SK-N-SH (cell line): Measurements from ENCODE around the gene SERINC1. TPM values are rescaled to one million over a fixed set of nuclear protein-coding genes. Genes with fewer than 3 reads are reported as not detected.

Experiments used
- CTCF ChIA-PET: fragments of 300-600, 350-600 bp; formaldehyde crosslinking; extraction: SDS; loops from one replicate; lab custom pipeline; 2021; lab: Yijun Ruan, JAX
- POLR2A ChIA-PET: fragments of 350-600 bp; sonication (Branson Sonifier 250); formaldehyde crosslinking; extraction: SDS; loops from one replicate; lab custom pipeline; 2020; ENCODE audit warnings: antibody characterized with exemption, inconsistent platforms; lab: Yijun Ruan, JAX
- DNase-seq: peaks from one replicate; pipeline ENCODE4 v3.0.0; 2012
- H2AFZ ChIP-seq: fragments of 200-600 bp; sonication (generic); 2 replicates; pipeline ENCODE4 v1.8.1; 2016; ENCODE audit warnings: antibody characterized with exemption, mild to moderate bottlenecking, low read depth
- H3F3A ChIP-seq: fragments of 200-600 bp; sonication (generic); replicated peaks from 2 replicates; pipeline ENCODE3; 2016; ENCODE audit warnings: antibody characterized with exemption, mild to moderate bottlenecking; ENCODE audit not compliant: insufficient read depth
- H3K27ac ChIP-seq, 2 experiments: fragments of 200-500 bp in 1 of 2; fragments of 200-600 bp in 1 of 2; sonication (Bioruptor generic) in 1 of 2; sonication (generic), shearing (Covaris generic) in 1 of 2; 2 replicates each; pipeline versions ENCODE4 v1.5.1 to v1.6.1; 2014 to 2016; ENCODE audit warnings: low read depth in 2 of 2, inconsistent platforms in 1 of 2, low read length in 1 of 2, mild to moderate bottlenecking in 1 of 2, mixed read lengths in 1 of 2
- H3K27me3 ChIP-seq: fragments of 200-600 bp; sonication (generic), shearing (Covaris generic); 2 replicates; pipeline ENCODE4 v1.6.1; 2016; ENCODE audit warnings: mixed run types; ENCODE audit not compliant: insufficient read depth
- H3K36me3 ChIP-seq, 2 experiments: fragments of 200-500 bp in 1 of 2; fragments of 200-600 bp in 1 of 2; sonication (Bioruptor generic) in 1 of 2; sonication (generic) in 1 of 2; replicated peaks in 1 of 2; 2 replicates each; pipeline versions ENCODE3 to v1.5.1; 2014 to 2016; ENCODE audit warnings: low read length in 1 of 2, mild to moderate bottlenecking in 1 of 2; ENCODE audit not compliant: insufficient read depth in 2 of 2, control insufficient read depth in 1 of 2
- H3K4me1 ChIP-seq, 2 experiments: fragments of 200-500 bp in 1 of 2; fragments of 200-600 bp in 1 of 2; sonication (Bioruptor generic) in 1 of 2; sonication (generic), shearing (Covaris generic) in 1 of 2; 2 replicates each; pipeline versions ENCODE4 v1.5.1 to v1.6.1; 2014 to 2016; ENCODE audit warnings: low read depth in 1 of 2, low read length in 1 of 2, mixed run types in 1 of 2; ENCODE audit not compliant: insufficient read depth in 2 of 2, control insufficient read depth in 1 of 2
- H3K4me2 ChIP-seq: fragments of 200-600 bp; sonication (generic), shearing (Covaris generic); 2 replicates; pipeline ENCODE4 v1.6.1; 2017; ENCODE audit warnings: mixed run types
- H3K4me3 ChIP-seq, 2 experiments: fragments of 200-500 bp in 1 of 2; fragments of 200-600 bp in 1 of 2; sonication (Bioruptor generic) in 1 of 2; sonication (generic), shearing (Covaris generic) in 1 of 2; 2 replicates each; pipeline versions ENCODE4 v1.5.1 to v1.8.1; 2014 to 2016; ENCODE audit warnings: low read depth in 2 of 2, inconsistent platforms in 1 of 2, low read length in 1 of 2, mild to moderate bottlenecking in 1 of 2, mixed read lengths in 1 of 2, moderate library complexity in 1 of 2
- H3K79me2 ChIP-seq: fragments of 200-600 bp; sonication (generic); 2 replicates; pipeline ENCODE4 v1.8.1; 2017; ENCODE audit warnings: mild to moderate bottlenecking; ENCODE audit not compliant: insufficient read depth
- H3K9ac ChIP-seq: fragments of 200-600 bp; sonication (generic); 2 replicates; pipeline ENCODE4 v1.6.1; 2017; ENCODE audit warnings: mixed run types
- H3K9me2 ChIP-seq: fragments of 200-600 bp; sonication (generic); 2 replicates; pipeline ENCODE4 v1.6.1; 2017; ENCODE audit warnings: mixed run types
- H3K9me3 ChIP-seq: fragments of 200-600 bp; sonication (generic); 2 replicates; pipeline ENCODE4 v1.6.1; 2017; ENCODE audit warnings: mixed run types, mild to moderate bottlenecking, moderate library complexity
- H4K20me1 ChIP-seq: fragments of 200-600 bp; sonication (generic); 2 replicates; pipeline ENCODE4 v1.6.1; 2017; ENCODE audit warnings: mild to moderate bottlenecking, mixed run types; ENCODE audit not compliant: insufficient read depth
- CTCF ChIP-seq: fragments of 200-600 bp; sonication (generic); IDR thresholded peaks from 2 replicates; pipeline ENCODE4 v1.6.1; 2017; ENCODE audit warnings: antibody characterized with exemption, mild to moderate bottlenecking, moderate library complexity
- ELF1 ChIP-seq: IDR thresholded peaks from 2 replicates; pipeline ENCODE4 v1.4.0; 2012
- EP300 ChIP-seq, 2 experiments: IDR thresholded peaks; 2 replicates each; pipeline versions ENCODE4 v1.4.0 to v1.6.1; 2012; ENCODE audit warnings: borderline replicate concordance in 1 of 2, low read depth in 1 of 2, low read length in 1 of 2
- FOSL2 ChIP-seq: IDR thresholded peaks from 2 replicates; pipeline ENCODE4 v1.4.0; 2012; ENCODE audit warnings: low read depth, mild to moderate bottlenecking, moderate library complexity, borderline replicate concordance
- FOXJ3 ChIP-seq: sonication (generic); formaldehyde crosslinking; IDR thresholded peaks from 2 replicates; pipeline ENCODE4 v1.5.1; 2020; ENCODE audit warnings: mild to moderate bottlenecking, missing genetic modification reagents
- GATA2 ChIP-seq: sonication (generic); formaldehyde crosslinking; IDR thresholded peaks from 2 replicates; pipeline ENCODE4 v1.5.0; 2020; ENCODE audit warnings: mild to moderate bottlenecking, missing genetic modification reagents
- MEF2A ChIP-seq: IDR thresholded peaks from 2 replicates; pipeline ENCODE4 v1.4.0; 2012; ENCODE audit warnings: low read depth, borderline replicate concordance
- MXI1 ChIP-seq: IDR thresholded peaks from 2 replicates; pipeline ENCODE4 v1.6.1; 2012; ENCODE audit warnings: mild to moderate bottlenecking, low read depth, low read length, improper control_type of control experiment
- NRF1 ChIP-seq: IDR thresholded peaks from 2 replicates; pipeline ENCODE4 v1.6.1; 2012; ENCODE audit warnings: low read depth, mild to moderate bottlenecking, low read length
- RAD21 ChIP-seq: IDR thresholded peaks from 2 replicates; pipeline ENCODE4 v1.6.1; 2012; ENCODE audit warnings: mild to moderate bottlenecking, low read length
- RFX5 ChIP-seq: IDR thresholded peaks from 2 replicates; pipeline ENCODE4 v1.6.1; 2012; ENCODE audit warnings: mild to moderate bottlenecking, improper control_type of control experiment, low read length
- TAF1 ChIP-seq: IDR thresholded peaks from 2 replicates; pipeline ENCODE4 v1.6.1; 2012; ENCODE audit warnings: low read depth, mild to moderate bottlenecking, low read length, moderate library complexity, borderline replicate concordance
- USF1 ChIP-seq: IDR thresholded peaks from 2 replicates; pipeline ENCODE4 v1.4.0; 2012; ENCODE audit warnings: low read depth, borderline replicate concordance
- USF2 ChIP-seq: fragments of 150-350 bp; IDR thresholded peaks from 2 replicates; pipeline ENCODE4 v1.6.1; 2017; ENCODE audit warnings: antibody characterized with exemption, low read length, low read depth, borderline replicate concordance
- WGBS: methylation state at CpG from one replicate; pipeline ENCODE4 v1.1.6; 2017; ENCODE audit warnings: low lambda C conversion rate; 5-methylcytosine and 5-hydroxymethylcytosine counted together
- polyA plus RNA-seq, 3 experiments: library from polyadenylated mRNA; depleted of rRNA; stranded (reverse); fragments of >200 nt; gene quantifications; 2 replicates each; pipeline ENCODE4 v1.2.3, GENCODE V29; 2012

Gene SERINC1
- polyA plus RNA-seq, 1 of the 3 experiments (the other 2 are of a cell fraction) = 55.2 TPM

- peak; percentile 75 for TF ChIP-seq NRF1
- no peak for TF ChIP-seq ELF1
- TF ChIP-seq GATA2 (CRISPR knock-in tag) = no peak
- TF ChIP-seq RFX5 = peak; percentile 71
These were observed 72.1 kb downstream of the SERINC1 start, which contains the start of gene HSF2 (continued) for GRCh38 chr6:122399348-122400120.

GRCh38 chr6:122399055-122399347 lies 72.6 kb downstream of the SERINC1 start:
- Histone ChIP-seq H3F3A (peaks cover 12% of the 10 kb centered on the region), H2AFZ (peak overlapping the region; percentile 85), H3K4me2 (peak overlapping the region; percentile 60; the same call in 1 of the 2 replicates), H3K36me3 (no peaks in the 10 kb centered on the region), H3K4me1 (peaks cover 0 to 8% of the 10 kb centered on the region in 2 experiments; a peak in 2 of 4 replicates), H3K9me2 (no peaks in the 10 kb centered on the region), H3K27me3 (no peaks in the 10 kb centered on the region), H3K27ac (peak overlapping the region; percentile 67 to 75), H3K9me3 (no peaks in the 10 kb centered on the region), H3K79me2 (peaks cover 44% of the 10 kb centered on the region), H3K9ac (peak overlapping the region; percentile 37; the same call in 1 of the 2 replicates), H4K20me1 (peaks cover 14% of the 10 kb centered on the region; the same call in 1 of the 2 replicates), H3K4me3 (peak overlapping the region; percentile 29 to 45; a peak in 3 of 4 replicates)
- TF ChIP-seq TAF1 (no peak), RAD21 (no peak), MEF2A (no peak), USF1 (no peak), FOSL2 (peak; percentile 15; the same call in 1 of the 2 replicates), CTCF (no peak), MXI1 (no peak), EP300 (IDR thresholded peaks at IDR 0.05; ENCODE audit: borderline replicate concordance in 1 of 2, low read depth in 1 of 2, low read length in 1 of 2) (no peak), FOXJ3 (CRISPR knock-in tag) (no peak), USF2 (no peak), ELF1 (0 out of 2 replicates have a peak, but pooled peaks have one; percentile 14)
- 0% methylated on average over 2 of the region's 2 CpGs for WGBS
- DNase-seq = no peak
- POLR2A ChIA-PET = no interaction called here
- CTCF ChIA-PET = interaction anchor here (0.6 to 1.3 kb wide), 4 partner anchors 9 to 93 kb away, joined by 3 to 5 read pairs (median 3); no protein-coding TSS in a partner anchor
